CD4-positive, CD25-positive, alpha-beta regulatory T cell (primary cell): ENCODE measurements around the gene SAMD14. TPM values are rescaled to one million over a fixed set of nuclear protein-coding genes. Genes with fewer than 3 reads are reported as not detected.

Source experiments
- ATAC-seq, 2 donors: fragments of 150-1000 bp; cut with Tn5 transposase; one replicate each; pipeline ENCODE4 v1.10.0; 2021; ENCODE audit warnings: low read depth in 2 of 2, moderate number of reproducible peaks in 2 of 2, moderate library complexity in 1 of 2
- DNase-seq, 3 donors: peaks; one replicate each; pipeline versions ENCODE4 v3.0.0 to v3.0.0-alpha.2; 2012 to 2022; ENCODE audit warnings: mixed read lengths in 1 of 3
- H3K27ac ChIP-seq: one replicate; pipeline ENCODE4 v1.7.0; 2013; ENCODE audit warnings: mild to moderate bottlenecking, low read length; ENCODE audit not compliant: insufficient read depth, poor library complexity, severe bottlenecking
- H3K27me3 ChIP-seq: one replicate; pipeline ENCODE4 v1.7.0; 2013; ENCODE audit warnings: low read length; ENCODE audit not compliant: control insufficient read depth, insufficient read depth
- H3K36me3 ChIP-seq: one replicate; pipeline ENCODE4 v1.7.0; 2013; ENCODE audit warnings: mild to moderate bottlenecking, low read length, moderate library complexity; ENCODE audit not compliant: control insufficient read depth, insufficient read depth
- H3K4me1 ChIP-seq: 2 replicates; pipeline ENCODE4 v1.7.0; 2013; ENCODE audit warnings: mild to moderate bottlenecking, low read length; ENCODE audit not compliant: insufficient read depth, control insufficient read depth, poor library complexity, severe bottlenecking
- H3K4me3 ChIP-seq: one replicate; pipeline ENCODE4 v1.7.0; 2013; ENCODE audit warnings: low read depth, mild to moderate bottlenecking, low read length, moderate library complexity
- H3K9me3 ChIP-seq, 2 experiments: 1 replicate in 1 of 2; 2 replicates in 1 of 2; pipeline ENCODE4 v1.7.0; 2013; ENCODE audit warnings: low read length in 2 of 2, mild to moderate bottlenecking in 1 of 2, moderate library complexity in 1 of 2; ENCODE audit not compliant: control insufficient read depth in 2 of 2
- H3K27ac Mint-ChIP-seq, 3 donors: one replicate each; pipeline ENCODE4 v1.8.0; 2020 to 2022; ENCODE audit warnings: mild to moderate bottlenecking in 3 of 3, mixed read lengths in 3 of 3, moderate library complexity in 2 of 3
- H3K27me3 Mint-ChIP-seq: one replicate; pipeline ENCODE4 v1.8.0; 2022; ENCODE audit warnings: mild to moderate bottlenecking, mixed read lengths
- H3K36me3 Mint-ChIP-seq: one replicate; pipeline ENCODE4 v1.8.0; 2020; ENCODE audit warnings: mixed read lengths
- H3K4me1 Mint-ChIP-seq, 4 donors: one replicate each; pipeline ENCODE4 v1.8.0; 2020 to 2022; ENCODE audit warnings: mixed read lengths in 4 of 4, mild to moderate bottlenecking in 1 of 4
- H3K4me3 Mint-ChIP-seq, 4 donors: one replicate each; pipeline ENCODE4 v1.8.0; 2020 to 2022; ENCODE audit warnings: mild to moderate bottlenecking in 4 of 4, mixed read lengths in 4 of 4, moderate library complexity in 3 of 4
- H3K9me3 Mint-ChIP-seq, 7 donors: one replicate each; pipeline ENCODE4 v1.8.0; 2020 to 2022; ENCODE audit warnings: mixed read lengths in 7 of 7, mild to moderate bottlenecking in 3 of 7, moderate library complexity in 2 of 7
- polyA plus RNA-seq, 4 donors: library from polyadenylated mRNA; unstranded; fragments of 300-500 nt; fragmentation: Illumina TruSeq; gene quantifications; one replicate each; pipeline ENCODE4 v1.2.3, GENCODE V29; 2021
- total RNA-seq: library from RNA; stranded (reverse); gene quantifications from one replicate; pipeline ENCODE4 v1.2.3, GENCODE V29; 2022

Gene SAMD14
- total and polyA plus RNA-seq, 5 donors from 2014 or later = 0.09 to 0.96 TPM; not detected in 3

DNA sequence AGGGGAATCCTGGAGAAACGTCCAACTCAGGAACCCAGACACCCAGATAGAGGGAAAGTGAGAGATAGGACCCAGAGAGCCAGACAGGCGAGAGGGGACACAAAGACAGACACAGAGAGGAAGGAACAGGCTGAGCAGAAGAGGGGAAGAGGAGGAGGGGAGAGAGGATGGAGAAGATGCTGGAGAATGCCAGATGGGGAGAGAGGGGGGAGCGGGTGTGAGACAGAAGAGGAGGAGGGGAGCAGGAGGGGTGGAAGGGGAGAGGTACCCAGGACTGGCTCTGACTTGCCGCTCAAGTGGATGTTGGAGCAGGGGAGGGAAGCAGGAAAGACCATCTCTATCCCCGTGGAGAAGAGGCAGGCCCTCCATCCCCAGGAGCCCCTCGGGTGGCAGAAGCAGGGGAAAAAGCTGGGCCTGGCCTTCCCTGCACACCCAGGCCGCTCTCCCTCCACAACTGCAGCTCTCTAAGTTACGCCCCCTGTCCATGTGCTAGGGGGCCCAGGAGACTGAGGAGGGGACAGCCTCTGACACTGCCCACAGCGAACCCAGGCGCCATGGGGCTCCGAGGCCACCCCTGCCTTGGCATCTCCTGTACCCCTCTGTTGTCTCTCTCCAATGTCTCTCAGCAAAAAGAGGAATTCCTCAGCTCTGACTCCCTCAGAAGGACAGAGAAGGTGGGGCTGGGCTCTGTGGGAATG is 15.7 kb upstream of the SAMD14 start:
- Histone ChIP-seq H3K27ac (no peak overlapping the region), H3K9me3 (no peaks in the 10 kb centered on the region), H3K36me3 (peaks cover 40% of the 10 kb centered on the region), H3K4me3 (no peak overlapping the region), H3K4me1 (peaks cover 74% of the 10 kb centered on the region), H3K27me3 (no peaks in the 10 kb centered on the region)
- Mint-ChIP-seq H3K27ac (peak overlapping the region in 1 of 3 donors; percentile 84), H3K9me3 (peaks cover 0 to 2% (median 0%) of the 10 kb centered on the region in 7 donors), H3K4me1 (peaks cover 0 to 80% (median 37%) of the 10 kb centered on the region in 4 donors), H3K27me3 (no peaks in the 10 kb centered on the region), H3K4me3 (peak overlapping the region; percentile 70 to 94 (median 92)), H3K36me3 (peaks cover 32% of the 10 kb centered on the region)
- DNase-seq (no peak), ATAC-seq (no peak)

- Mint-ChIP-seq H3K27me3 (no peaks in the 10 kb centered on the region), H3K4me3 (peak overlapping the region; percentile 45 to 94 (median 72)), H3K9me3 (peaks cover 0 to 2% (median 0%) of the 10 kb centered on the region in 7 donors), H3K27ac (peak overlapping the region in 1 of 3 donors; percentile 84), H3K36me3 (peaks cover 38% of the 10 kb centered on the region), H3K4me1 (peaks cover 2 to 87% (median 43%) of the 10 kb centered on the region in 4 donors)
- H3K9me3 ChIP-seq = no peaks in the 10 kb centered on the region
- no peak for ATAC-seq
- no peak for DNase-seq
- peaks cover 81% of the 10 kb centered on the region for H3K4me1 ChIP-seq
- no peak overlapping the region for H3K4me3 ChIP-seq
- no peak overlapping the region for H3K27ac ChIP-seq
- no peaks in the 10 kb centered on the region for H3K27me3 ChIP-seq
- H3K36me3 ChIP-seq = peaks cover 45% of the 10 kb centered on the region
Measured at GRCh38 chr17:50144845-50145531, 15.0 kb upstream of the SAMD14 start.

GRCh38 chr17:50144355-50144754 is 14.4 kb upstream of the SAMD14 start:
- DNase-seq (no peak), ATAC-seq (no peak)
- Mint-ChIP-seq H3K9me3 (peaks cover 0 to 2% (median 0%) of the 10 kb centered on the region in 7 donors), H3K27me3 (no peaks in the 10 kb centered on the region), H3K4me3 (peak overlapping the region in 3 of 4 donors; percentile 0 to 63 (median 39)), H3K36me3 (peaks cover 42% of the 10 kb centered on the region), H3K4me1 (peaks cover 6 to 91% (median 48%) of the 10 kb centered on the region in 4 donors), H3K27ac (peak overlapping the region in 2 of 3 donors; percentile 35 to 72)
- Histone ChIP-seq H3K36me3 (peaks cover 49% of the 10 kb centered on the region), H3K4me1 (peaks cover 87% of the 10 kb centered on the region), H3K27ac (no peak overlapping the region), H3K4me3 (no peak overlapping the region), H3K27me3 (no peaks in the 10 kb centered on the region), H3K9me3 (no peaks in the 10 kb centered on the region)

GRCh38 chr17:50143461-50144176 is 13.7 kb upstream of the SAMD14 start:
- H3K4me3 ChIP-seq = no peak overlapping the region
- DNase-seq (no peak), ATAC-seq (no peak)
- Mint-ChIP-seq H3K4me1 (peaks cover 6 to 89% (median 48%) of the 10 kb centered on the region in 4 donors), H3K4me3 (peak overlapping the region in 3 of 4 donors; percentile 0 to 63 (median 13)), H3K36me3 (peaks cover 42% of the 10 kb centered on the region), H3K27ac (peak overlapping the region; percentile 9 to 72 (median 35)), H3K27me3 (no peaks in the 10 kb centered on the region), H3K9me3 (peaks cover 0 to 2% (median 0%) of the 10 kb centered on the region in 7 donors)
- no peaks in the 10 kb centered on the region for H3K9me3 ChIP-seq
- H3K27ac ChIP-seq = no peak overlapping the region
- peaks cover 57% of the 10 kb centered on the region for H3K36me3 ChIP-seq
- H3K27me3 ChIP-seq = no peaks in the 10 kb centered on the region
- H3K4me1 ChIP-seq = peaks cover 86% of the 10 kb centered on the region

- no peaks in the 10 kb centered on the region for H3K27me3 Mint-ChIP-seq
- ATAC-seq (peak in 1 of 2 donors; percentile 3), DNase-seq (peak in 1 of 3 donors; percentile 21)
- no peaks in the 10 kb centered on the region for H3K9me3 Mint-ChIP-seq
- Histone ChIP-seq H3K4me1 (peaks cover 68% of the 10 kb centered on the region), H3K9me3 (no peaks in the 10 kb centered on the region), H3K36me3 (peaks cover 76% of the 10 kb centered on the region), H3K4me3 (no peak overlapping the region), H3K27ac (no peak overlapping the region), H3K27me3 (no peaks in the 10 kb centered on the region)
- H3K4me1 Mint-ChIP-seq = peaks cover 6 to 77% (median 42%) of the 10 kb centered on the region in 4 donors
- peak overlapping the region in 3 of 4 donors; percentile 71 to 82 (median 72) for H3K4me3 Mint-ChIP-seq
- peak overlapping the region; percentile 64 to 90 (median 66) for H3K27ac Mint-ChIP-seq
- H3K36me3 Mint-ChIP-seq = peaks cover 60% of the 10 kb centered on the region
Measured at GRCh38 chr17:50141745-50142110, 11.8 kb upstream of the SAMD14 start.

- H3K36me3 Mint-ChIP-seq = peaks cover 65% of the 10 kb centered on the region
- H3K9me3 Mint-ChIP-seq = peaks cover 0 to 1% (median 0%) of the 10 kb centered on the region in 7 donors
- Histone ChIP-seq H3K36me3 (peaks cover 81% of the 10 kb centered on the region), H3K4me3 (no peak overlapping the region), H3K27me3 (no peaks in the 10 kb centered on the region), H3K9me3 (no peaks in the 10 kb centered on the region), H3K4me1 (peaks cover 62% of the 10 kb centered on the region), H3K27ac (peak overlapping the region; percentile 42)
- peaks cover 6 to 72% (median 39%) of the 10 kb centered on the region in 4 donors for H3K4me1 Mint-ChIP-seq
- peak overlapping the region; percentile 73 to 93 (median 90) for H3K27ac Mint-ChIP-seq
- ATAC-seq (no peak), DNase-seq (no peak)
- no peaks in the 10 kb centered on the region for H3K27me3 Mint-ChIP-seq
- H3K4me3 Mint-ChIP-seq = peak overlapping the region in 3 of 4 donors; percentile 71 to 82 (median 72)
Measured at GRCh38 chr17:50141026-50141744, 11.2 kb upstream of the SAMD14 start.
